HEK293 (cell line): Measurements from ENCODE around the gene SAE1.

Source experiments
- CTCF ChIA-PET: fragments of 350-600 bp; formaldehyde crosslinking; extraction: SDS; loops from one replicate; lab custom pipeline; 2021; ENCODE audit warnings: antibody characterized with exemption; lab: Yijun Ruan, JAX
- POLR2A ChIA-PET: fragments of 300-600 bp; formaldehyde crosslinking; extraction: SDS; loops from one replicate; lab custom pipeline; 2020; ENCODE audit warnings: antibody characterized with exemption, inconsistent platforms; lab: Yijun Ruan, JAX
- H3K27ac ChIP-seq: fragments of 200-500 bp; sonication (Bioruptor generic); 2 replicates; pipeline ENCODE4 v1.5.1; 2014; ENCODE audit warnings: low read depth, low read length, control low read depth, inconsistent platforms; ENCODE audit errors: extremely low read depth
- H3K36me3 ChIP-seq, 2 experiments: fragments of 200-500 bp in 1 of 2; sonication (Bioruptor generic) in 1 of 2; 1 replicate in 1 of 2; 2 replicates in 1 of 2; pipeline ENCODE4 v1.5.1; 2014 to 2017; ENCODE audit warnings: inconsistent platforms in 2 of 2, low read length in 2 of 2; ENCODE audit not compliant: control insufficient read depth in 2 of 2, insufficient read depth in 1 of 2
- H3K4me1 ChIP-seq: fragments of 200-500 bp; sonication (Bioruptor generic); 2 replicates; pipeline ENCODE4 v1.5.1; 2014; ENCODE audit warnings: mild to moderate bottlenecking, low read length, inconsistent platforms; ENCODE audit not compliant: control insufficient read depth, insufficient read depth
- H3K4me3 ChIP-seq: 2 replicates; pipeline ENCODE4 v1.5.1; 2011; ENCODE audit warnings: low read depth, mild to moderate bottlenecking, control low read depth, low read length, moderate library complexity
- H3K9me3 ChIP-seq: fragments of 200-500 bp; sonication (Bioruptor generic); 2 replicates; pipeline ENCODE4 v1.5.1; 2014; ENCODE audit warnings: low read depth, low read length, inconsistent platforms; ENCODE audit not compliant: control insufficient read depth, insufficient read depth
- FEZF1 ChIP-seq: fragments of 450-650 bp; formaldehyde crosslinking; IDR thresholded peaks from 2 replicates; pipeline ENCODE4 v1.5.1; 2016; ENCODE audit warnings: missing biosample characterization, missing genetic modification characterization
- GFI1B ChIP-seq: fragments of 450-650 bp; formaldehyde crosslinking; IDR thresholded peaks from 2 replicates; pipeline ENCODE4 v1.5.1; 2016; ENCODE audit warnings: missing biosample characterization, missing genetic modification characterization
- GLI2 ChIP-seq: fragments of 450-650 bp; formaldehyde crosslinking; IDR thresholded peaks from 2 replicates; pipeline ENCODE4; 2017; ENCODE audit warnings: missing biosample characterization, missing genetic modification characterization, low read depth, borderline replicate concordance
- KLF7 ChIP-seq: fragments of 450-650 bp; formaldehyde crosslinking; IDR thresholded peaks from 2 replicates; pipeline ENCODE4 v1.5.1; 2016; ENCODE audit warnings: missing biosample characterization, missing genetic modification characterization, borderline replicate concordance
- MYNN ChIP-seq: fragments of 450-650 bp; formaldehyde crosslinking; IDR thresholded peaks from 2 replicates; pipeline ENCODE4 v1.5.1; 2016; ENCODE audit warnings: missing biosample characterization, missing genetic modification characterization, borderline replicate concordance
- SALL2 ChIP-seq: fragments of 450-650 bp; formaldehyde crosslinking; IDR thresholded peaks from 2 replicates; pipeline ENCODE4 v1.5.0; 2017; ENCODE audit warnings: missing biosample characterization, mild to moderate bottlenecking, missing genetic modification characterization, borderline replicate concordance
- SP7 ChIP-seq: fragments of 450-650 bp; formaldehyde crosslinking; IDR thresholded peaks from 2 replicates; pipeline ENCODE4 v1.5.1; 2016; ENCODE audit warnings: missing biosample characterization, missing genetic modification characterization
- ZBTB20 ChIP-seq: fragments of 450-650 bp; formaldehyde crosslinking; IDR thresholded peaks from 2 replicates; pipeline ENCODE4 v1.5.1; 2016; ENCODE audit warnings: missing biosample characterization, missing genetic modification characterization
- ZNF169 ChIP-seq: fragments of 450-650 bp; formaldehyde crosslinking; IDR thresholded peaks from 2 replicates; pipeline ENCODE4 v1.5.1; 2016; ENCODE audit warnings: missing biosample characterization, missing genetic modification characterization
- ZNF221 ChIP-seq: fragments of 450-650 bp; formaldehyde crosslinking; IDR thresholded peaks from 2 replicates; pipeline ENCODE4 v1.5.1; 2017; ENCODE audit warnings: missing biosample characterization, missing genetic modification characterization, borderline replicate concordance
- ZNF24 ChIP-seq: fragments of 450-650 bp; formaldehyde crosslinking; IDR thresholded peaks from 2 replicates; pipeline ENCODE4 v1.5.1; 2016; ENCODE audit warnings: missing biosample characterization, missing genetic modification characterization
- ZNF292 ChIP-seq: fragments of 450-650 bp; formaldehyde crosslinking; IDR thresholded peaks from 2 replicates; pipeline ENCODE4 v1.5.1; 2016; ENCODE audit warnings: low read depth, missing biosample characterization, missing genetic modification characterization, borderline replicate concordance
- ZNF366 ChIP-seq: fragments of 450-650 bp; formaldehyde crosslinking; conservative IDR thresholded peaks from 2 replicates; pipeline ENCODE4 v1.5.1; 2016; ENCODE audit warnings: missing biosample characterization, missing genetic modification characterization
- ZNF37A ChIP-seq: fragments of 450-650 bp; IDR thresholded peaks from 2 replicates; pipeline ENCODE4 v1.5.1; 2018; ENCODE audit warnings: missing biosample characterization, missing genetic modification characterization
- ZNF416 ChIP-seq: fragments of 450-650 bp; formaldehyde crosslinking; IDR thresholded peaks from 2 replicates; pipeline ENCODE4 v1.5.1; 2016; ENCODE audit warnings: missing biosample characterization, missing genetic modification characterization
- ZNF701 ChIP-seq: fragments of 450-650 bp; formaldehyde crosslinking; IDR thresholded peaks from 2 replicates; pipeline ENCODE4 v1.5.1; 2016; ENCODE audit warnings: missing biosample characterization, missing genetic modification characterization
- ZNF792 ChIP-seq: fragments of 450-650 bp; formaldehyde crosslinking; IDR thresholded peaks from 2 replicates; pipeline ENCODE4 v1.5.1; 2016; ENCODE audit warnings: missing biosample characterization, missing genetic modification characterization
- TF ChIP-seq, protein P1 (sequence below): fragments of 450-650 bp; IDR thresholded peaks from 2 replicates; pipeline ENCODE4 v1.5.1; 2018; ENCODE audit warnings: missing biosample characterization, mild to moderate bottlenecking, missing genetic modification characterization
- TF ChIP-seq, protein P2 (sequence below): fragments of 450-650 bp; formaldehyde crosslinking; IDR thresholded peaks from 2 replicates; pipeline ENCODE4 v1.5.1; 2016; ENCODE audit warnings: missing biosample characterization, missing genetic modification characterization
- TF ChIP-seq, protein P3 (sequence below): fragments of 450-650 bp; formaldehyde crosslinking; IDR thresholded peaks from 2 replicates; pipeline ENCODE4 v1.5.1; 2017; ENCODE audit warnings: missing biosample characterization, missing genetic modification characterization

SAE1 gene

DNA sequence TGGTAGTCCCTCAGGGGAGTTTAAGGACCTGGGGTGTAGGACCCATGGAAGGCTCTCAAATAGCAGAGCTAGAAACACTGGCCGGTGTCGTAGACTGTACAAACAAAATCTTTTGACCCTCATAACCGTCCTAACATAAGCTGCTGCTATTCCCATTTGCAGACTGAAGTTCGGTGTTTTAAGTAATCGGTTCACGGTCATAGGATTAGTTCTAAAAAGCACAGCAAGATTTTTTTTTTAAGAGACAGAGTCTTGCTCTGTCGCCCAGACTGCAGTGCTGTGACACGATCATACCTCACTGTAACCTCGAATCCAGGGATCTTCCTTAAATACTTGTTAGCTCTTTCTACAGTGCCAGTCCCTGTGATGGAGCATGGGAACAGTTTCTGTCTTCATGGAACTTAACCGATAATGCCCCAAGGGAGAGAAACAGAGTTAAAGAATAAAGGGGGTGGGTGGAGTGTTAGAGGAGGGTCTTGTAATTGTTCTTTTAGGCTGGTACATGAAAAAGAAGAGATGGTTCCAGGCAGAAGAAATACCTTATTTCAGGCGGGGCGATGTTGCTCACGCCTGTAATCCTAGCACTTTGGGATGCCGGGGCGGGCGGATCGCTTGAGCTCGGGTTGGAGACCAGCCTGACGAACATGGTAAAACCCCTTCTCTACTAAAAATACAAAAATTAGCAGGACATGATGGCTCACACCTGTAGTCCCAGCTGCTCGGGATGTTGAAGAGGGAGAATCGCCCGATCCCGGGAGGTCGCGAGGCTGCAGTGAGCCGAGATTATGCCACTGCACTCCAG, 16.6 kb upstream of the SAE1 start (continued):
- TF ChIP-seq ZNF366 (no peak), ZNF221 (no peak), SALL2 (no peak), ZNF416 (tag by site-specific recombination) (no peak), KLF7 (tag by site-specific recombination) (no peak), ZBTB20 (tag by site-specific recombination) (no peak; the same call in 1 of the 2 replicates), ZNF292 (tag by site-specific recombination) (no peak), GFI1B (peak; percentile 1; the same call in 1 of the 2 replicates)
- TF ChIP-seq, protein P1, sequence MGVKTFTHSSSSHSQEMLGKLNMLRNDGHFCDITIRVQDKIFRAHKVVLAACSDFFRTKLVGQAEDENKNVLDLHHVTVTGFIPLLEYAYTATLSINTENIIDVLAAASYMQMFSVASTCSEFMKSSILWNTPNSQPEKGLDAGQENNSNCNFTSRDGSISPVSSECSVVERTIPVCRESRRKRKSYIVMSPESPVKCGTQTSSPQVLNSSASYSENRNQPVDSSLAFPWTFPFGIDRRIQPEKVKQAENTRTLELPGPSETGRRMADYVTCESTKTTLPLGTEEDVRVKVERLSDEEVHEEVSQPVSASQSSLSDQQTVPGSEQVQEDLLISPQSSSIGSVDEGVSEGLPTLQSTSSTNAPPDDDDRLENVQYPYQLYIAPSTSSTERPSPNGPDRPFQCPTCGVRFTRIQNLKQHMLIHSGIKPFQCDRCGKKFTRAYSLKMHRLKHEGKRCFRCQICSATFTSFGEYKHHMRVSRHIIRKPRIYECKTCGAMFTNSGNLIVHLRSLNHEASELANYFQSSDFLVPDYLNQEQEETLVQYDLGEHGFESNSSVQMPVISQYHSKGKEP (tag by site-specific recombination) = 0 out of 2 replicates have a peak, but pooled peaks have one; percentile 32
- TF ChIP-seq, protein P2, sequence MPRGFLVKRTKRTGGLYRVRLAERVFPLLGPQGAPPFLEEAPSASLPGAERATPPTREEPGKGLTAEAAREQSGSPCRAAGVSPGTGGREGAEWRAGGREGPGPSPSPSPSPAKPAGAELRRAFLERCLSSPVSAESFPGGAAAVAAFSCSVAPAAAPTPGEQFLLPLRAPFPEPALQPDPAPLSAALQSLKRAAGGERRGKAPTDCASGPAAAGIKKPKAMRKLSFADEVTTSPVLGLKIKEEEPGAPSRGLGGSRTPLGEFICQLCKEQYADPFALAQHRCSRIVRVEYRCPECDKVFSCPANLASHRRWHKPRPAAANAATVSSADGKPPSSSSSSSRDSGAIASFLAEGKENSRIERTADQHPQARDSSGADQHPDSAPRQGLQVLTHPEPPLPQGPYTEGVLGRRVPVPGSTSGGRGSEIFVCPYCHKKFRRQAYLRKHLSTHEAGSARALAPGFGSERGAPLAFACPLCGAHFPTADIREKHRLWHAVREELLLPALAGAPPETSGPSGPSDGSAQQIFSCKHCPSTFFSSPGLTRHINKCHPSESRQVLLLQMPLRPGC (tag by site-specific recombination) = no peak

DNA sequence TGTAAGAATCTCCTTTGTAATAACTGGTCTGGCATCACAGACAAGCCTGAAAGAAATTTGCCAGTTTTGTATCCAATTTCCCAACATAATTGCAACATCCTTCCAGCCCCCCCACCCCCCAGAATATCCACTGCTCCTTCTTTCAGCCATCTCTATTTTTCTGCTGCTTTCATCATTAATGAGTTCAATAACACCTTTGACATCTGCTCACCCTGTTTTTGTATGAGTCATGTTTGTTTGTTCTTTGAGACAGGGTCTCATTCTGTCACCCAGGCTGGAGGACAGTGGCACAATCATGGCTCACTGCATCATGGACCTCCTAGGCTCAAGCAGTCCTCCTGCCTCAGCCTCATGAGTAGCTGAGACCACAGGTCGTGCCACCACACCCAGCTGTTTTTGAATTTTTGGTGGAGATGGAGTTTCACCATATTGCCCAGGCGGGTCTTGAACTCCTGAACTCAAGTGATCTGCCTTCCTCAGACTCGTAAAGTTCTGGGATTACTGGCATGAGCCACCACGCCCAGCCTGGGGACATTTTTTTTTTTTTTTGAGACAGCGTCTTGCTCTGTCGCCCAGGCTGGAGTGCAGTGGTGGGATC, 10.1 kb upstream of the SAE1 start:
- CTCF ChIA-PET = interaction anchor here (0.6 to 6.4 kb wide), 7 partner anchors 41 to 1675 kb away, joined by 3 to 69 read pairs (median 5); no protein-coding TSS in a partner anchor
- no peak overlapping the region for H3K4me3 ChIP-seq
- TF ChIP-seq MYNN (no peak), GLI2 (tag by site-specific recombination) (no peak), ZNF37A (tag by site-specific recombination) (no peak), ZNF792 (tag by site-specific recombination) (no peak), FEZF1 (tag by site-specific recombination) (no peak), KLF7 (tag by site-specific recombination) (no peak), ZNF24 (tag by site-specific recombination) (no peak), SP7 (tag by site-specific recombination) (no peak), ZNF701 (no peak), ZNF169 (tag by site-specific recombination) (no peak)
- TF ChIP-seq, protein P3, sequence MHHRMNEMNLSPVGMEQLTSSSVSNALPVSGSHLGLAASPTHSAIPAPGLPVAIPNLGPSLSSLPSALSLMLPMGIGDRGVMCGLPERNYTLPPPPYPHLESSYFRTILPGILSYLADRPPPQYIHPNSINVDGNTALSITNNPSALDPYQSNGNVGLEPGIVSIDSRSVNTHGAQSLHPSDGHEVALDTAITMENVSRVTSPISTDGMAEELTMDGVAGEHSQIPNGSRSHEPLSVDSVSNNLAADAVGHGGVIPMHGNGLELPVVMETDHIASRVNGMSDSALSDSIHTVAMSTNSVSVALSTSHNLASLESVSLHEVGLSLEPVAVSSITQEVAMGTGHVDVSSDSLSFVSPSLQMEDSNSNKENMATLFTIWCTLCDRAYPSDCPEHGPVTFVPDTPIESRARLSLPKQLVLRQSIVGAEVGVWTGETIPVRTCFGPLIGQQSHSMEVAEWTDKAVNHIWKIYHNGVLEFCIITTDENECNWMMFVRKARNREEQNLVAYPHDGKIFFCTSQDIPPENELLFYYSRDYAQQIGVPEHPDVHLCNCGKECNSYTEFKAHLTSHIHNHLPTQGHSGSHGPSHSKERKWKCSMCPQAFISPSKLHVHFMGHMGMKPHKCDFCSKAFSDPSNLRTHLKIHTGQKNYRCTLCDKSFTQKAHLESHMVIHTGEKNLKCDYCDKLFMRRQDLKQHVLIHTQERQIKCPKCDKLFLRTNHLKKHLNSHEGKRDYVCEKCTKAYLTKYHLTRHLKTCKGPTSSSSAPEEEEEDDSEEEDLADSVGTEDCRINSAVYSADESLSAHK (tag by site-specific recombination) = no peak
- H3K4me1 ChIP-seq = 0 out of 2 replicates have a peak, but pooled peaks cover 2% of the 10 kb centered on the region
- H3K36me3 ChIP-seq = no peaks in the 10 kb centered on the region; a peak in 1 of 3 replicates
- H3K27ac ChIP-seq = no peak overlapping the region
- H3K9me3 ChIP-seq = no peaks in the 10 kb centered on the region
- POLR2A ChIA-PET = interaction anchor here (0.5 kb wide), 1 partner anchor 40 kb away, joined by 3 read pairs; no protein-coding TSS in a partner anchor
